ENCODE measurements around the gene ZNF775.

DNA sequence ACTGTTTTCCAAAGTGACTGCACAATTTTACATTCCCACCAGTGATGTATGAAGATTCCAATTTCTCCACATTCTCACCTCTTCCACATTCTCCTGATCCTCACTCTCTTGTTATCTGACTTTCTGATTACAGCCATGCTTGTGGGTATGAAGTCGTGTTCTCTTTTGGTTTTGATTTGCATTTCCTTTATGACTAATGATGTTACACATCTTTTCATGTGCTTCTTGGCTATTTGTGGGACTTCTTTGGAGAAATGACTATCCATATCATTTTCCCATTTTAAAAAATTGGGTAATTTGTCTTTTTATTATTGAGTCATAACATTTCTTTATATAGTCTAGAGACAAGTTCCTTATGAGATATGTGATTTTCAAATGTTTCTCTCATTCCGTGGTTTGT lies 60.8 kb downstream of the ZNF775 start:
- TF ChIP-seq EZH2 (IDR thresholded peaks at IDR 0.05; ENCODE audit: insufficient read depth, poor library complexity, severe bottlenecking) (no peak), EZH2phosphoT487 (IDR thresholded peaks at IDR 0.05; ENCODE audit: insufficient read depth, low read depth) (no peak)
